ENCODE measurements around the gene ZNF283.

DNA sequence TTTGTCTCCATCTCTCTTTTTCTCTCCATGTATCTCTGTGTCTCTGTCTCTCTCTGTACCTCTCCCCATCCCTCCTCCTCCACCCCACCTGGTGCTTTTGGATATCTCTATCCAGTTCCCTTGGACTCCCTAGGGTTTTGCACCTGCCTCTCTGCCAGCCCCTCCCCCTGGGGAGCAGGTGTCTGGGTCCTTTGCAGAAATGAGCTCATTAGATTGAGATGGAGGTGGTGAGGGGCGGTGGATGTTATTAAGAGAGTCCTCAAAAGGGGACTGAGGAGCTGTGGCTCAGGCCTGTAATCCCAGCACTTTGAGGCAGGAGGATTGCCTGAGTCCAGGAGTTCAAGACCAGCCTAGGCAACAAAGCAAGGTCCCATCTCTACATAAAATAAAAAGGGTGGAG, 48.5 kb upstream of the ZNF283 start:
- TF ChIP-seq, protein P1, sequence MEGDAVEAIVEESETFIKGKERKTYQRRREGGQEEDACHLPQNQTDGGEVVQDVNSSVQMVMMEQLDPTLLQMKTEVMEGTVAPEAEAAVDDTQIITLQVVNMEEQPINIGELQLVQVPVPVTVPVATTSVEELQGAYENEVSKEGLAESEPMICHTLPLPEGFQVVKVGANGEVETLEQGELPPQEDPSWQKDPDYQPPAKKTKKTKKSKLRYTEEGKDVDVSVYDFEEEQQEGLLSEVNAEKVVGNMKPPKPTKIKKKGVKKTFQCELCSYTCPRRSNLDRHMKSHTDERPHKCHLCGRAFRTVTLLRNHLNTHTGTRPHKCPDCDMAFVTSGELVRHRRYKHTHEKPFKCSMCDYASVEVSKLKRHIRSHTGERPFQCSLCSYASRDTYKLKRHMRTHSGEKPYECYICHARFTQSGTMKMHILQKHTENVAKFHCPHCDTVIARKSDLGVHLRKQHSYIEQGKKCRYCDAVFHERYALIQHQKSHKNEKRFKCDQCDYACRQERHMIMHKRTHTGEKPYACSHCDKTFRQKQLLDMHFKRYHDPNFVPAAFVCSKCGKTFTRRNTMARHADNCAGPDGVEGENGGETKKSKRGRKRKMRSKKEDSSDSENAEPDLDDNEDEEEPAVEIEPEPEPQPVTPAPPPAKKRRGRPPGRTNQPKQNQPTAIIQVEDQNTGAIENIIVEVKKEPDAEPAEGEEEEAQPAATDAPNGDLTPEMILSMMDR (IDR thresholded peaks at IDR 0.05), result no peak
- TF ChIP-seq POLR2A (IDR thresholded peaks at IDR 0.05), result no peak

Measured in body of pancreas (tissue), 4 donors.